Type B pancreatic cell (in vitro differentiated cells): ENCODE data around the gene CDC42EP1. TPM values are rescaled to one million over a fixed set of nuclear protein-coding genes. Genes with fewer than 3 reads are reported as not detected.
A peak's percentile ranks its signal among the peaks of the same experiment; 100 is the strongest.
"Not testable (repeated sequence)": the region's sequence is repeated elsewhere in the genome, so short reads cannot be mapped to it uniquely, and the experiment has no call there.

ENCODE experiments used
- DNase-seq: peaks from one replicate; pipeline ENCODE4 v3.0.0; 2021; ENCODE audit warnings: mixed read lengths; ENCODE audit not compliant: unreplicated experiment; ENCODE audit errors: extremely low spot score
- H3K27ac Mint-ChIP-seq: 2 replicates; pipeline ENCODE4 v1.8.0; 2021; ENCODE audit warnings: mild to moderate bottlenecking, mixed read lengths
- H3K27me3 Mint-ChIP-seq: 2 replicates; pipeline ENCODE4 v1.8.0; 2021; ENCODE audit warnings: mixed read lengths
- H3K36me3 Mint-ChIP-seq: 2 replicates; pipeline ENCODE4 v1.8.0; 2021; ENCODE audit warnings: mixed read lengths
- H3K4me1 Mint-ChIP-seq: one replicate; pipeline ENCODE4 v1.8.0; 2021; ENCODE audit warnings: mixed read lengths; ENCODE audit not compliant: unreplicated experiment
- H3K4me3 Mint-ChIP-seq: 2 replicates; pipeline ENCODE4 v1.8.0; 2021; ENCODE audit warnings: mild to moderate bottlenecking, mixed read lengths
- H3K9me3 Mint-ChIP-seq: 2 replicates; pipeline ENCODE4 v1.8.0; 2021; ENCODE audit warnings: mixed read lengths
- CTCF ChIP-seq: fragments of 200-600 bp; sonication (generic); conservative IDR thresholded peaks from 2 replicates; pipeline ENCODE4 v1.5.0; 2021; ENCODE audit warnings: antibody characterized with exemption, mild to moderate bottlenecking
- total RNA-seq: library from RNA; stranded (reverse); gene quantifications from 2 replicates; pipeline ENCODE4 v1.2.1, GENCODE V29; 2021; ENCODE audit warnings: low replicate concordance

The CDC42EP1 gene
- total RNA-seq, 1 donor from 2014 or later, result 30.4 TPM

DNA sequence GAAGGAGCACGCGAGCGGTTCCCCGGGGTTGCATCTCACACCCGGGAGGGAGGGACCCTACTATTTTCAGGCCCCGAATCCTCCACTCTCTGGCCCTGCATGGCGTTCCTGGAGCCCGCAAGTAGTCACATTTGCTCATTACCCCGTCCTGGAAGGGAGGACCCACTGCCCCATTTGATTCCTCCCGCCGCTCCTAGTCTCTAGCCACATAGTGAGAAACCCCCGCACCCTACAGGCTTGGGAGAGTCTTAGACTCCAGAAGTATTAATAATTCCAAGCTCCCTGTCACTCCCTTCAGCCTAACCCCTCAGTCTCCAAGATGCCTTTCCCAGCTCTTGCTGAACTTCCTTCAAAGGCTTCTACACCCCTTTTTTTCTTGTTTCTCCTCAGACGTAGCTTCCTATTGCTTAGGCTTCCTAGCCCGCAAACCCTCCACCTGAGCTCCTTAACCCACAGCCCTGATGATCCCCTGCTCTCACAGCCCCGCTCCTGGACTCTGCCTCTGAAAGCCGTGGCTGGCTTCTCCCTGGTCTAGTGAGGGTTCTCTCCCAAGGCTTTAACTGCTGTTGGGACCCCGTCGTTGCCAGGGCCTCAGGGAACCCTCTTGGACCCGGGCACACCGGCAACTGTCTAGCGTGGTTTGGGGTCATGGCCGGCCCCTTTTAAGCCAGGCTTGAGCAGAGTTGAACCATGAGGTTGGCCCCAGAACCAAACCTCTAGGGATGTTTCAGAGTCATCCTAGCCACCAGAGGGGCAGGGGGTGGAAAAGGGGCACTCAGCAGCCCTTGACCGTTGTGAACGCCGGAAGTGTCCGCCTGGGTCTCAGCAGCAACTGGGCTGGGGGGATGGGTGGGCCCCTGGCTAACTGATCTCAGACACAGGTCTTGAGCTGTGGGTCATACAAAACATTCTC, 49.2 kb downstream of the CDC42EP1 start:
- no peak for DNase-seq
- no peaks in the 10 kb centered on the region for H3K27me3 Mint-ChIP-seq
- H3K9me3 Mint-ChIP-seq, result no peaks in the 10 kb centered on the region
- no peaks in the 10 kb centered on the region for H3K36me3 Mint-ChIP-seq
- H3K4me3 Mint-ChIP-seq, result peak overlapping the region; percentile 98
- H3K4me1 Mint-ChIP-seq, result peaks cover 18% of the 10 kb centered on the region
- TF ChIP-seq CTCF, result no peak
- peak overlapping the region; percentile 95 for H3K27ac Mint-ChIP-seq

DNA sequence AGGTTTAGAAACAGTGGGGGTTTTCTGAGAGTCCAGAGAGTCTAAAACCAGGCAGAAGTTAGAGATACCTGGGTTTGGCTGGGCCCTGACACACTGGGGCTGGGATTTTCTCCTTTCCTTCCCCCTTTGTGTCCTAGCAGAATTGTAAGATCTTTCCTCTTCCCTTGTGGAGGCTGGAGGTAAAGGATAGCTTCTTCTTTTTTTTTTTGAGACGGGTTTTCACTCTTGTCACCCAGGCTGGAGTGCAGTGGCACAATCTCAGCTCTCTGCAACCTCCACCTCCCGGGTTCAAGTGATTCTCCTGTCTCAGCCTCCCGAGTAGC, 49.8 kb downstream of the CDC42EP1 start:
- H3K9me3 Mint-ChIP-seq, result not testable (repeated sequence)

GRCh38 chr22:37610480-37611129, 50.3 kb downstream of the CDC42EP1 start:
- H3K4me3 Mint-ChIP-seq, result peak overlapping the region; percentile 98
- no peak for DNase-seq
- no peak overlapping the region for H3K27ac Mint-ChIP-seq
- no peaks in the 10 kb centered on the region for H3K9me3 Mint-ChIP-seq
- H3K27me3 Mint-ChIP-seq, result no peaks in the 10 kb centered on the region
- H3K36me3 Mint-ChIP-seq, result no peaks in the 10 kb centered on the region
- peaks cover 18% of the 10 kb centered on the region for H3K4me1 Mint-ChIP-seq
- no peak for TF ChIP-seq CTCF

More for the DNA sequence above, 49.8 kb downstream of the CDC42EP1 start:
- H3K4me3 Mint-ChIP-seq, result peak overlapping the region; percentile 98
- H3K36me3 Mint-ChIP-seq, DNase-seq, H3K27me3 Mint-ChIP-seq, H3K27ac Mint-ChIP-seq: not testable (repeated sequence)
- peaks cover 18% of the 10 kb centered on the region for H3K4me1 Mint-ChIP-seq

GRCh38 chr22:37611207-37611606, 50.9 kb downstream of the CDC42EP1 start:
- H3K9me3 Mint-ChIP-seq, result no peaks in the 10 kb centered on the region
- no peak for DNase-seq
- no peaks in the 10 kb centered on the region for H3K27me3 Mint-ChIP-seq
- H3K4me3 Mint-ChIP-seq, result no peak overlapping the region
- no peaks in the 10 kb centered on the region for H3K36me3 Mint-ChIP-seq
- H3K4me1 Mint-ChIP-seq, result peaks cover 18% of the 10 kb centered on the region
- no peak for TF ChIP-seq CTCF
- H3K27ac Mint-ChIP-seq, result no peak overlapping the region

GRCh38 chr22:37616201-37617083, 56.2 kb downstream of the CDC42EP1 start:
- Mint-ChIP-seq H3K27me3 (no peaks in the 10 kb centered on the region), H3K36me3 (no peaks in the 10 kb centered on the region)
- no peak for TF ChIP-seq CTCF

More at GRCh38 chr22:37616201-37617083, 56.2 kb downstream of the CDC42EP1 start:
- no peak overlapping the region for H3K4me3 Mint-ChIP-seq
- no peak for DNase-seq
- no peaks in the 10 kb centered on the region for H3K9me3 Mint-ChIP-seq
- H3K4me1 Mint-ChIP-seq, result no peaks in the 10 kb centered on the region
- H3K27ac Mint-ChIP-seq, result no peak overlapping the region
